ENCODE measurements around the gene CCDC137.

DNA sequence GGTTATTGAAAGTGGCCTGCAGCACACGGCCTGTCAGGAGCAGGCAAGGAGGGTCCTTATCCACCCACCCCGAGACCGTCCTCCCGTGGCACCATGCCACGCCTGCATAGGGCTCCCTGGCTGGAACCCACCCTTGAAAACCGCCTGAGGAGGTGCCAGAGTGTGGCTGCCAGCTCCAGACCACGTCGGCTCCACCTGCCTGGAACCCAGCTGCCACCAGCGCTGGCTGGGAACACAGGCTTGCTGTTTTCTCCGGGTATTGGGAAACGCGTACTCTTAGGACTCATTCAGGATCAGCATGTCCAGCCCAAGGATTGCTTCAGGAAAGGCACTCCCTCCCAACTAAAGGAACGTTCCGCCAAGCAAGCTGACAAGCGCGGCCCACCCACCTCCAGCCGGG, 10.4 kb downstream of the CCDC137 start:
- TF ChIP-seq, protein P1, sequence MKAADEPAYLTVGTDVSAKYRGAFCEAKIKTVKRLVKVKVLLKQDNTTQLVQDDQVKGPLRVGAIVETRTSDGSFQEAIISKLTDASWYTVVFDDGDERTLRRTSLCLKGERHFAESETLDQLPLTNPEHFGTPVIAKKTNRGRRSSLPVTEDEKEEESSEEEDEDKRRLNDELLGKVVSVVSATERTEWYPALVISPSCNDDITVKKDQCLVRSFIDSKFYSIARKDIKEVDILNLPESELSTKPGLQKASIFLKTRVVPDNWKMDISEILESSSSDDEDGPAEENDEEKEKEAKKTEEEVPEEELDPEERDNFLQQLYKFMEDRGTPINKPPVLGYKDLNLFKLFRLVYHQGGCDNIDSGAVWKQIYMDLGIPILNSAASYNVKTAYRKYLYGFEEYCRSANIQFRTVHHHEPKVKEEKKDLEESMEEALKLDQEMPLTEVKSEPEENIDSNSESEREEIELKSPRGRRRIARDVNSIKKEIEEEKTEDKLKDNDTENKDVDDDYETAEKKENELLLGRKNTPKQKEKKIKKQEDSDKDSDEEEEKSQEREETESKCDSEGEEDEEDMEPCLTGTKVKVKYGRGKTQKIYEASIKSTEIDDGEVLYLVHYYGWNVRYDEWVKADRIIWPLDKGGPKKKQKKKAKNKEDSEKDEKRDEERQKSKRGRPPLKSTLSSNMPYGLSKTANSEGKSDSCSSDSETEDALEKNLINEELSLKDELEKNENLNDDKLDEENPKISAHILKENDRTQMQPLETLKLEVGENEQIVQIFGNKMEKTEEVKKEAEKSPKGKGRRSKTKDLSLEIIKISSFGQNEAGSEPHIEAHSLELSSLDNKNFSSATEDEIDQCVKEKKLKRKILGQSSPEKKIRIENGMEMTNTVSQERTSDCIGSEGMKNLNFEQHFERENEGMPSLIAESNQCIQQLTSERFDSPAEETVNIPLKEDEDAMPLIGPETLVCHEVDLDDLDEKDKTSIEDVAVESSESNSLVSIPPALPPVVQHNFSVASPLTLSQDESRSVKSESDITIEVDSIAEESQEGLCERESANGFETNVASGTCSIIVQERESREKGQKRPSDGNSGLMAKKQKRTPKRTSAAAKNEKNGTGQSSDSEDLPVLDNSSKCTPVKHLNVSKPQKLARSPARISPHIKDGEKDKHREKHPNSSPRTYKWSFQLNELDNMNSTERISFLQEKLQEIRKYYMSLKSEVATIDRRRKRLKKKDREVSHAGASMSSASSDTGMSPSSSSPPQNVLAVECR (CRISPR knock-in tag; IDR thresholded peaks at IDR 0.05; ENCODE audit: borderline replicate concordance), result no peak
- TF ChIP-seq IRF1 (CRISPR knock-in tag; IDR thresholded peaks at IDR 0.05; ENCODE audit: low read depth) (no peak), U2AF2 (IDR thresholded peaks at IDR 0.05; ENCODE audit: low read depth, low read length) (no peak), ZNF24 (IDR thresholded peaks at IDR 0.05) (no peak), RBFOX2 (IDR thresholded peaks at IDR 0.05; ENCODE audit: low read depth, low read length) (no peak), TFAP4 (IDR thresholded peaks at IDR 0.05; ENCODE audit: borderline replicate concordance, low read depth) (no peak), CREM (IDR thresholded peaks at IDR 0.05) (no peak), CREM (CRISPR knock-in tag; IDR thresholded peaks at IDR 0.05) (no peak), ZNF180 (CRISPR knock-in tag; IDR thresholded peaks at IDR 0.05; ENCODE audit: borderline replicate concordance, low read depth) (no peak)
- TF ChIP-seq, protein P2, sequence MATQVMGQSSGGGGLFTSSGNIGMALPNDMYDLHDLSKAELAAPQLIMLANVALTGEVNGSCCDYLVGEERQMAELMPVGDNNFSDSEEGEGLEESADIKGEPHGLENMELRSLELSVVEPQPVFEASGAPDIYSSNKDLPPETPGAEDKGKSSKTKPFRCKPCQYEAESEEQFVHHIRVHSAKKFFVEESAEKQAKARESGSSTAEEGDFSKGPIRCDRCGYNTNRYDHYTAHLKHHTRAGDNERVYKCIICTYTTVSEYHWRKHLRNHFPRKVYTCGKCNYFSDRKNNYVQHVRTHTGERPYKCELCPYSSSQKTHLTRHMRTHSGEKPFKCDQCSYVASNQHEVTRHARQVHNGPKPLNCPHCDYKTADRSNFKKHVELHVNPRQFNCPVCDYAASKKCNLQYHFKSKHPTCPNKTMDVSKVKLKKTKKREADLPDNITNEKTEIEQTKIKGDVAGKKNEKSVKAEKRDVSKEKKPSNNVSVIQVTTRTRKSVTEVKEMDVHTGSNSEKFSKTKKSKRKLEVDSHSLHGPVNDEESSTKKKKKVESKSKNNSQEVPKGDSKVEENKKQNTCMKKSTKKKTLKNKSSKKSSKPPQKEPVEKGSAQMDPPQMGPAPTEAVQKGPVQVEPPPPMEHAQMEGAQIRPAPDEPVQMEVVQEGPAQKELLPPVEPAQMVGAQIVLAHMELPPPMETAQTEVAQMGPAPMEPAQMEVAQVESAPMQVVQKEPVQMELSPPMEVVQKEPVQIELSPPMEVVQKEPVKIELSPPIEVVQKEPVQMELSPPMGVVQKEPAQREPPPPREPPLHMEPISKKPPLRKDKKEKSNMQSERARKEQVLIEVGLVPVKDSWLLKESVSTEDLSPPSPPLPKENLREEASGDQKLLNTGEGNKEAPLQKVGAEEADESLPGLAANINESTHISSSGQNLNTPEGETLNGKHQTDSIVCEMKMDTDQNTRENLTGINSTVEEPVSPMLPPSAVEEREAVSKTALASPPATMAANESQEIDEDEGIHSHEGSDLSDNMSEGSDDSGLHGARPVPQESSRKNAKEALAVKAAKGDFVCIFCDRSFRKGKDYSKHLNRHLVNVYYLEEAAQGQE (IDR thresholded peaks at IDR 0.05; ENCODE audit: borderline replicate concordance in 1 of 2, low read depth in 1 of 2, low read length in 2 of 2), result no peak
- TF ChIP-seq, protein P3, sequence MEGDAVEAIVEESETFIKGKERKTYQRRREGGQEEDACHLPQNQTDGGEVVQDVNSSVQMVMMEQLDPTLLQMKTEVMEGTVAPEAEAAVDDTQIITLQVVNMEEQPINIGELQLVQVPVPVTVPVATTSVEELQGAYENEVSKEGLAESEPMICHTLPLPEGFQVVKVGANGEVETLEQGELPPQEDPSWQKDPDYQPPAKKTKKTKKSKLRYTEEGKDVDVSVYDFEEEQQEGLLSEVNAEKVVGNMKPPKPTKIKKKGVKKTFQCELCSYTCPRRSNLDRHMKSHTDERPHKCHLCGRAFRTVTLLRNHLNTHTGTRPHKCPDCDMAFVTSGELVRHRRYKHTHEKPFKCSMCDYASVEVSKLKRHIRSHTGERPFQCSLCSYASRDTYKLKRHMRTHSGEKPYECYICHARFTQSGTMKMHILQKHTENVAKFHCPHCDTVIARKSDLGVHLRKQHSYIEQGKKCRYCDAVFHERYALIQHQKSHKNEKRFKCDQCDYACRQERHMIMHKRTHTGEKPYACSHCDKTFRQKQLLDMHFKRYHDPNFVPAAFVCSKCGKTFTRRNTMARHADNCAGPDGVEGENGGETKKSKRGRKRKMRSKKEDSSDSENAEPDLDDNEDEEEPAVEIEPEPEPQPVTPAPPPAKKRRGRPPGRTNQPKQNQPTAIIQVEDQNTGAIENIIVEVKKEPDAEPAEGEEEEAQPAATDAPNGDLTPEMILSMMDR (CRISPR knock-in tag; IDR thresholded peaks at IDR 0.05), result no peak
